GM12878 (cell line): ENCODE data around the gene NUB1. TPM values are rescaled to one million over a fixed set of nuclear protein-coding genes. Genes with fewer than 3 reads are reported as not detected.

ENCODE experiments used
- ATAC-seq: fragments of 200-7000 bp; cut with Tn5 transposase; 3 replicates; pipeline ENCODE4 v1.9.1; 2020; ENCODE audit warnings: mild to moderate bottlenecking, moderate library complexity
- BruUV-seq: library from RNA; stranded (reverse); fragments of 400-500 nt; replicated peaks from 2 replicates; lab custom pipeline; 2021; lab: Mats Ljungman, UMichigan
- CTCF ChIA-PET: fragments of 300-600 bp; sonication (Branson Sonifier 250); formaldehyde crosslinking; extraction: SDS; loops from one replicate; lab custom pipeline; 2021; ENCODE audit warnings: inconsistent platforms; lab: Yijun Ruan, JAX
- POLR2A ChIA-PET: fragments of 350-600 bp; formaldehyde crosslinking; extraction: SDS; loops from one replicate; lab custom pipeline; 2021; ENCODE audit warnings: inconsistent platforms; lab: Charles Lee
- RAD21 ChIA-PET: fragments of 300-600 bp; sonication (Branson Sonifier 250); formaldehyde crosslinking; loops from one replicate; lab custom pipeline; 2023; ENCODE audit warnings: antibody characterized with exemption; ENCODE audit not compliant: unreplicated experiment; lab: Charles Lee
- SMC1A ChIA-PET: fragments of 300-600 bp; sonication (Branson Sonifier 250); formaldehyde crosslinking; loops from one replicate; lab custom pipeline; 2023; ENCODE audit not compliant: unreplicated experiment, uncharacterized antibody; lab: Charles Lee
- DNase-seq: peaks from one replicate; pipeline ENCODE4 v3.0.0-alpha.2; 2011; ENCODE audit warnings: low read depth, low spot score
- FAIRE-seq: peaks from 3 replicates; lab custom pipeline; 2011; peaks lifted over from hg19 to GRCh38; lab: Jason Lieb, UNC
- H2AFZ ChIP-seq: 2 replicates; pipeline ENCODE4 v1.6.0; 2011; ENCODE audit warnings: low read depth, low read length, control low read depth; ENCODE audit not compliant: control insufficient read depth
- H3K27ac ChIP-seq: 2 replicates; pipeline ENCODE4 v1.5.1; 2011; ENCODE audit warnings: control low read depth; ENCODE audit not compliant: control insufficient read depth, insufficient read depth
- H3K27me3 ChIP-seq, 2 experiments: replicated peaks in 1 of 2; 2 replicates each; pipeline versions ENCODE4 v1.6.0 to v1.6.1; 2011; ENCODE audit warnings: low read length in 1 of 2; ENCODE audit not compliant: control insufficient read depth in 2 of 2, insufficient read depth in 2 of 2
- H3K36me3 ChIP-seq, 2 experiments: 2 replicates each; pipeline ENCODE4 v1.5.1; 2011; ENCODE audit warnings: low read length in 1 of 2; ENCODE audit not compliant: control insufficient read depth in 2 of 2, insufficient read depth in 2 of 2
- H3K4me1 ChIP-seq: 2 replicates; pipeline ENCODE4 v1.6.1; 2011; ENCODE audit warnings: mild to moderate bottlenecking, low read length, moderate library complexity, mixed read lengths; ENCODE audit not compliant: control insufficient read depth, insufficient read depth
- H3K4me2 ChIP-seq: 2 replicates; pipeline ENCODE4 v1.6.0; 2011; ENCODE audit warnings: control low read depth; ENCODE audit not compliant: control insufficient read depth, insufficient read depth
- H3K4me3 ChIP-seq: fragments of 200-600 bp; sonication (generic); 2 replicates; pipeline ENCODE4 v1.5.1; 2016
- H3K79me2 ChIP-seq: 2 replicates; pipeline ENCODE4 v1.6.0; 2011; ENCODE audit warnings: low read length; ENCODE audit not compliant: control insufficient read depth, insufficient read depth
- H3K9ac ChIP-seq: 2 replicates; pipeline ENCODE4 v1.8.0; 2011; ENCODE audit warnings: low read length, control low read depth, mixed read lengths; ENCODE audit not compliant: control insufficient read depth, insufficient read depth
- H3K9me3 ChIP-seq: replicated peaks from 3 replicates; pipeline ENCODE4 v1.5.1; 2011; ENCODE audit warnings: mild to moderate bottlenecking, low read length; ENCODE audit not compliant: control insufficient read depth, insufficient read depth
- H4K20me1 ChIP-seq: 2 replicates; pipeline ENCODE4 v1.6.0; 2011; ENCODE audit not compliant: control insufficient read depth, insufficient read depth
- ATF2 ChIP-seq: IDR thresholded peaks from 2 replicates; pipeline ENCODE4 v1.6.1; 2012; ENCODE audit warnings: low read length, inconsistent platforms
- E4F1 ChIP-seq: fragments of 450-650 bp; IDR thresholded peaks from 2 replicates; pipeline ENCODE4 v1.6.1; 2018; ENCODE audit warnings: borderline replicate concordance, mild to moderate bottlenecking; ENCODE audit not compliant: partially characterized antibody
- EED ChIP-seq: sonication (generic); IDR thresholded peaks from 2 replicates; pipeline ENCODE4 v1.6.1; 2016; ENCODE audit warnings: antibody characterized with exemption, low read depth
- EGR1 ChIP-seq, 2 experiments: IDR thresholded peaks; 1 replicate in 1 of 2; 2 replicates in 1 of 2; pipeline ENCODE4 v1.6.1; 2011 to 2012; ENCODE audit warnings: low read depth in 2 of 2, low read length in 2 of 2, borderline replicate concordance in 1 of 2, mild to moderate bottlenecking in 1 of 2, moderate library complexity in 1 of 2
- FOS ChIP-seq: IDR thresholded peaks from 3 replicates; pipeline ENCODE4 v1.6.1; 2011; ENCODE audit warnings: borderline replicate concordance; ENCODE audit not compliant: insufficient read length; ENCODE audit errors: extremely low read depth
- FOXK2 ChIP-seq: fragments of 450-650 bp; IDR thresholded peaks from 2 replicates; pipeline ENCODE4 v1.6.1; 2017; ENCODE audit warnings: mild to moderate bottlenecking, moderate library complexity
- GABPA ChIP-seq: IDR thresholded peaks from 2 replicates; pipeline ENCODE4 v1.6.1; 2014; ENCODE audit warnings: antibody characterized with exemption, low read depth, mild to moderate bottlenecking, inconsistent platforms
- IRF5 ChIP-seq: fragments of 450-650 bp; IDR thresholded peaks from 2 replicates; pipeline ENCODE4 v1.6.1; 2017; ENCODE audit warnings: borderline replicate concordance
- JUND ChIP-seq: IDR thresholded peaks from 2 replicates; pipeline ENCODE4 v1.6.1; 2012; ENCODE audit warnings: low read depth, mild to moderate bottlenecking, low read length, improper control_type of control experiment, moderate library complexity
- KAT2A ChIP-seq: conservative IDR thresholded peaks from 2 replicates; pipeline ENCODE4 v1.6.1; 2011; ENCODE audit warnings: low read depth, low read length; ENCODE audit not compliant: control insufficient read depth
- NR2F1 ChIP-seq: fragments of 450-650 bp; conservative IDR thresholded peaks from 2 replicates; pipeline ENCODE4 v1.6.1; 2017; ENCODE audit warnings: mild to moderate bottlenecking
- NRF1 ChIP-seq: conservative IDR thresholded peaks from 2 replicates; pipeline ENCODE4 v1.6.1; 2011; ENCODE audit warnings: mild to moderate bottlenecking, low read depth, low read length, improper control_type of control experiment
- SKIL ChIP-seq: fragments of 450-650 bp; IDR thresholded peaks from 2 replicates; pipeline ENCODE4 v1.6.1; 2017; ENCODE audit warnings: mild to moderate bottlenecking, low read depth, inconsistent platforms; ENCODE audit not compliant: poor library complexity, severe bottlenecking
- SUPT20H ChIP-seq: IDR thresholded peaks from 2 replicates; pipeline ENCODE4 v1.6.1; 2011; ENCODE audit warnings: low read depth, mild to moderate bottlenecking, low read length, moderate library complexity, borderline replicate concordance; ENCODE audit not compliant: control insufficient read depth
- ZNF622 ChIP-seq: fragments of 450-650 bp; IDR thresholded peaks from 2 replicates; pipeline ENCODE4 v1.6.1; 2017; ENCODE audit warnings: mild to moderate bottlenecking, inconsistent platforms
- ZZZ3 ChIP-seq: IDR thresholded peaks from 2 replicates; pipeline ENCODE4 v1.6.1; 2011; ENCODE audit warnings: low read depth; ENCODE audit not compliant: control insufficient read depth, insufficient read length
- WGBS: methylation state at CpG from one replicate; pipeline ENCODE4 v1.1.6; 2016; ENCODE audit warnings: low lambda C conversion rate; ENCODE audit not compliant: insufficient replicate concordance, insufficient coverage; ENCODE audit errors: missing lambda C conversion rate; 5-methylcytosine and 5-hydroxymethylcytosine counted together
- in situ Hi-C: fragments of 300-500 bp; cut with MboI; formaldehyde crosslinking; loops from 9 replicates; pipeline ENCODE4 v1.14.3; 2018; ENCODE audit warnings: mixed read lengths
- intact Hi-C: fragments of 100-400 bp; cut with micrococcal nuclease; formaldehyde crosslinking; loops from one replicate; pipeline ENCODE4 v1.14.2; 2022; ENCODE audit not compliant: unreplicated experiment
- polyA plus RNA-seq, 11 experiments: library from polyadenylated mRNA; depleted of rRNA in 4 of 11; unstranded in 6 of 11; stranded (reverse) in 5 of 11; fragments of >200 nt; fragmentation: Nextera tagmentation in 4 of 11; fragmentation: Illumina TruSeq in 1 of 11; extraction: Ambion mirVana in 4 of 11; extraction: Trizol in 1 of 11; gene quantifications; 1 replicate in 1 of 11; 2 replicates in 10 of 11; pipeline versions ENCODE4 v1.2.1 to v1.2.3, GENCODE V29; 2011 to 2016; ENCODE audit warnings: inconsistent platforms in 2 of 11, missing spikeins in 2 of 11, low read depth in 1 of 11
- total RNA-seq, 4 experiments: library from RNA; depleted of rRNA in 3 of 4; stranded (reverse); fragments of >200 nt in 3 of 4; fragmentation: Illumina TruSeq in 1 of 4; extraction: Trizol in 1 of 4; gene quantifications; 2 replicates each; pipeline versions ENCODE4 v1.2.1 to v1.2.3, GENCODE V29; 2013 to 2021

The NUB1 gene
- total and polyA plus RNA-seq, 10 of the 15 experiments (the other 5 are each of a cell fraction or from before 2014, with no cell fraction given) = 24.1 to 102 (median 49.0) TPM

- no peak for ATAC-seq
- CTCF ChIA-PET = no interaction called here
- no peak overlapping the region for H3K4me3 ChIP-seq
- no peaks in the 10 kb centered on the region for H3K36me3 ChIP-seq
- peaks cover 6% of the 10 kb centered on the region; the same call in 2 of the 3 replicates for H3K9me3 ChIP-seq
- in situ Hi-C loops (no loop called here), intact Hi-C loops (no loop called here)
- no peak overlapping the region for H3K27ac ChIP-seq
- no peak for DNase-seq
- no peak for FAIRE-seq
- no peaks in the 10 kb centered on the region for H3K4me1 ChIP-seq
- H2AFZ ChIP-seq = no peak overlapping the region
- no peak overlapping the region for H3K4me2 ChIP-seq
- SMC1A ChIA-PET = no interaction called here
- H3K9ac ChIP-seq = no peak overlapping the region
- 63% methylated on average over 11 of the region's 11 CpGs for WGBS
- H4K20me1 ChIP-seq = no peaks in the 10 kb centered on the region
- H3K27me3 ChIP-seq = peaks cover 0 to under 1% of the 10 kb centered on the region in 2 experiments; a peak in 3 of 4 replicates
- no peaks in the 10 kb centered on the region for H3K79me2 ChIP-seq
- RAD21 ChIA-PET = no interaction called here
- no TSS peak for BruUV-seq
- POLR2A ChIA-PET = no interaction called here
- TF ChIP-seq GABPA = no peak
- no peak for TF ChIP-seq NRF1
- no peak for TF ChIP-seq IRF5
- no peak for TF ChIP-seq SUPT20H
- no peak for TF ChIP-seq JUND
- TF ChIP-seq ZNF622 = no peak
- no peak for TF ChIP-seq EGR1 (IDR thresholded peaks at IDR 0.05; ENCODE audit: borderline replicate concordance in 1 of 2, low read depth in 2 of 2, low read length in 2 of 2)
- no peak for TF ChIP-seq EED
- no peak for TF ChIP-seq KAT2A
- TF ChIP-seq SKIL = no peak
- no peak for TF ChIP-seq FOS
- TF ChIP-seq E4F1 = no peak
- TF ChIP-seq ATF2 = no peak
- no peak for TF ChIP-seq ZZZ3
- no peak for TF ChIP-seq FOXK2
- TF ChIP-seq NR2F1 = no peak
Measured at GRCh38 chr7:151416941-151417315, 75.3 kb downstream of the NUB1 start.
